GM12878 (cell line): Measurements from ENCODE around the gene FKBP8. TPM values are rescaled to one million over a fixed set of nuclear protein-coding genes. Genes with fewer than 3 reads are reported as not detected.

Experiments
- ATAC-seq: fragments of 200-7000 bp; cut with Tn5 transposase; 3 replicates; pipeline ENCODE4 v1.9.1; 2020; ENCODE audit warnings: mild to moderate bottlenecking, moderate library complexity
- BruUV-seq: library from RNA; stranded (reverse); fragments of 400-500 nt; replicated peaks from 2 replicates; lab custom pipeline; 2021; lab: Mats Ljungman, UMichigan
- CTCF ChIA-PET: fragments of 300-600 bp; sonication (Branson Sonifier 250); formaldehyde crosslinking; extraction: SDS; loops from one replicate; lab custom pipeline; 2021; ENCODE audit warnings: inconsistent platforms; lab: Yijun Ruan, JAX
- POLR2A ChIA-PET: fragments of 350-600 bp; formaldehyde crosslinking; extraction: SDS; loops from one replicate; lab custom pipeline; 2021; ENCODE audit warnings: inconsistent platforms; lab: Charles Lee
- RAD21 ChIA-PET: fragments of 300-600 bp; sonication (Branson Sonifier 250); formaldehyde crosslinking; loops from one replicate; lab custom pipeline; 2023; ENCODE audit warnings: antibody characterized with exemption; ENCODE audit not compliant: unreplicated experiment; lab: Charles Lee
- SMC1A ChIA-PET: fragments of 300-600 bp; sonication (Branson Sonifier 250); formaldehyde crosslinking; loops from one replicate; lab custom pipeline; 2023; ENCODE audit not compliant: unreplicated experiment, uncharacterized antibody; lab: Charles Lee
- DNase-seq: peaks from one replicate; pipeline ENCODE4 v3.0.0-alpha.2; 2011; ENCODE audit warnings: low read depth, low spot score
- FAIRE-seq: peaks from 3 replicates; lab custom pipeline; 2011; peaks lifted over from hg19 to GRCh38; lab: Jason Lieb, UNC
- H2AFZ ChIP-seq: 2 replicates; pipeline ENCODE4 v1.6.0; 2011; ENCODE audit warnings: low read depth, low read length, control low read depth; ENCODE audit not compliant: control insufficient read depth
- H3K27ac ChIP-seq: 2 replicates; pipeline ENCODE4 v1.5.1; 2011; ENCODE audit warnings: control low read depth; ENCODE audit not compliant: control insufficient read depth, insufficient read depth
- H3K27me3 ChIP-seq, 2 experiments: replicated peaks in 1 of 2; 2 replicates each; pipeline versions ENCODE4 v1.6.0 to v1.6.1; 2011; ENCODE audit warnings: low read length in 1 of 2; ENCODE audit not compliant: control insufficient read depth in 2 of 2, insufficient read depth in 2 of 2
- H3K36me3 ChIP-seq, 2 experiments: 2 replicates each; pipeline ENCODE4 v1.5.1; 2011; ENCODE audit warnings: low read length in 1 of 2; ENCODE audit not compliant: control insufficient read depth in 2 of 2, insufficient read depth in 2 of 2
- H3K4me1 ChIP-seq: 2 replicates; pipeline ENCODE4 v1.6.1; 2011; ENCODE audit warnings: mild to moderate bottlenecking, low read length, moderate library complexity, mixed read lengths; ENCODE audit not compliant: control insufficient read depth, insufficient read depth
- H3K4me2 ChIP-seq: 2 replicates; pipeline ENCODE4 v1.6.0; 2011; ENCODE audit warnings: control low read depth; ENCODE audit not compliant: control insufficient read depth, insufficient read depth
- H3K4me3 ChIP-seq: fragments of 200-600 bp; sonication (generic); 2 replicates; pipeline ENCODE4 v1.5.1; 2016
- H3K79me2 ChIP-seq: 2 replicates; pipeline ENCODE4 v1.6.0; 2011; ENCODE audit warnings: low read length; ENCODE audit not compliant: control insufficient read depth, insufficient read depth
- H3K9ac ChIP-seq: 2 replicates; pipeline ENCODE4 v1.8.0; 2011; ENCODE audit warnings: low read length, control low read depth, mixed read lengths; ENCODE audit not compliant: control insufficient read depth, insufficient read depth
- H3K9me3 ChIP-seq: replicated peaks from 3 replicates; pipeline ENCODE4 v1.5.1; 2011; ENCODE audit warnings: mild to moderate bottlenecking, low read length; ENCODE audit not compliant: control insufficient read depth, insufficient read depth
- H4K20me1 ChIP-seq: 2 replicates; pipeline ENCODE4 v1.6.0; 2011; ENCODE audit not compliant: control insufficient read depth, insufficient read depth
- CEBPB ChIP-seq, 2 experiments: fragments of 150-350 bp in 1 of 2; IDR thresholded peaks; 2 replicates each; pipeline ENCODE4 v1.6.1; 2012 to 2014; ENCODE audit warnings: low read depth in 2 of 2, low read length in 2 of 2, borderline replicate concordance in 1 of 2, inconsistent platforms in 1 of 2
- CREM ChIP-seq: IDR thresholded peaks from 2 replicates; pipeline ENCODE4 v1.6.1; 2014; ENCODE audit warnings: antibody characterized with exemption, low read depth
- ESRRA ChIP-seq: IDR thresholded peaks from 2 replicates; pipeline ENCODE4 v1.6.1; 2012; ENCODE audit warnings: mild to moderate bottlenecking, low read length, improper control_type of control experiment
- KDM1A ChIP-seq: fragments of 200-600 bp; sonication (generic); IDR thresholded peaks from 2 replicates; pipeline ENCODE4 v1.6.1; 2016; ENCODE audit warnings: borderline replicate concordance
- RBBP5 ChIP-seq: fragments of 200-600 bp; sonication (generic); conservative IDR thresholded peaks from 2 replicates; pipeline ENCODE4 v1.6.1; 2016
- RELA ChIP-seq: fragments of 450-650 bp; IDR thresholded peaks from 2 replicates; pipeline ENCODE4 v1.8.0; 2014; ENCODE audit warnings: borderline replicate concordance; ENCODE audit not compliant: partially characterized antibody
- RUNX3 ChIP-seq: IDR thresholded peaks from 2 replicates; pipeline ENCODE4 v1.6.1; 2012; ENCODE audit warnings: low read length, inconsistent platforms
- WGBS: methylation state at CpG from one replicate; pipeline ENCODE4 v1.1.6; 2016; ENCODE audit warnings: low lambda C conversion rate; ENCODE audit not compliant: insufficient replicate concordance, insufficient coverage; ENCODE audit errors: missing lambda C conversion rate; 5-methylcytosine and 5-hydroxymethylcytosine counted together
- in situ Hi-C: fragments of 300-500 bp; cut with MboI; formaldehyde crosslinking; loops from 9 replicates; pipeline ENCODE4 v1.14.3; 2018; ENCODE audit warnings: mixed read lengths
- intact Hi-C: fragments of 100-400 bp; cut with micrococcal nuclease; formaldehyde crosslinking; loops from one replicate; pipeline ENCODE4 v1.14.2; 2022; ENCODE audit not compliant: unreplicated experiment
- polyA plus RNA-seq, 11 experiments: library from polyadenylated mRNA; depleted of rRNA in 4 of 11; unstranded in 6 of 11; stranded (reverse) in 5 of 11; fragments of >200 nt; fragmentation: Nextera tagmentation in 4 of 11; fragmentation: Illumina TruSeq in 1 of 11; extraction: Ambion mirVana in 4 of 11; extraction: Trizol in 1 of 11; gene quantifications; 1 replicate in 1 of 11; 2 replicates in 10 of 11; pipeline versions ENCODE4 v1.2.1 to v1.2.3, GENCODE V29; 2011 to 2016; ENCODE audit warnings: inconsistent platforms in 2 of 11, missing spikeins in 2 of 11, low read depth in 1 of 11
- total RNA-seq, 4 experiments: library from RNA; depleted of rRNA in 3 of 4; stranded (reverse); fragments of >200 nt in 3 of 4; fragmentation: Illumina TruSeq in 1 of 4; extraction: Trizol in 1 of 4; gene quantifications; 2 replicates each; pipeline versions ENCODE4 v1.2.1 to v1.2.3, GENCODE V29; 2013 to 2021
- TF ChIP-seq, protein P1 (sequence below): fragments of 450-650 bp; conservative IDR thresholded peaks from 2 replicates; pipeline ENCODE4 v1.6.1; 2017; ENCODE audit warnings: mild to moderate bottlenecking, moderate library complexity
- TF ChIP-seq, protein P2 (sequence below): IDR thresholded peaks from 2 replicates; pipeline ENCODE4 v1.6.1; 2012; ENCODE audit warnings: low read depth, low read length, improper control_type of control experiment
- TF ChIP-seq, protein P3 (sequence below): fragments of 450-650 bp; IDR thresholded peaks from 2 replicates; pipeline ENCODE4 v1.6.1; 2016; ENCODE audit warnings: mild to moderate bottlenecking, moderate library complexity, borderline replicate concordance
- TF ChIP-seq, protein P4 (sequence below): fragments of 450-650 bp; IDR thresholded peaks from 2 replicates; pipeline ENCODE4 v1.6.1; 2017; ENCODE audit warnings: mild to moderate bottlenecking

FKBP8 gene
- total and polyA plus RNA-seq, 10 of the 15 experiments (the other 5 are each of a cell fraction or from before 2014, with no cell fraction given) = 0.13 to 205 (median 95.4) TPM

DNA sequence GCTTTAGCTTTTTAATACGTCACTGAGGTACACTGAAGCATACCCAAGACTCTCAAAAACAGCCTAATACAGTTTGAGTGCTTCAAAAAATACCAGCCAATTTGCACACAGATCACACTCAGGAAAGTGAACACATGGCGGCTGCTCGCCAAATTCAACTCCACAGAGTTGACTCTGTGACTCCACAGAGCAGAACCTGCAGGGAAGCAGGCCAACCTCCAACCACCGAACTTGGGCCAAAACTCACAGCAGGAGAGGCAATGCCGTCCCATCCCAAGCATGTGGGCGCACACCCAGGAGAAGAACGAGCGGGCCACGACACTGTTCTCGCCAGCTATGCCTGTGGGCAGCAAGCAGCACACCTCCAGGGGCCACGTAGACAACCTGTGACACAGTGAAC is 42.6 kb downstream of the FKBP8 start:
- intact Hi-C loops = no loop called here
- BruUV-seq = no TSS peak
- H3K4me3 ChIP-seq = no peak overlapping the region
- 95% methylated on average over 11 of the region's 11 CpGs for WGBS
- DNase-seq = no peak
- CTCF ChIA-PET = interaction anchor here (0.7 kb wide), 1 partner anchor 39 kb away, joined by 3 read pairs; no protein-coding TSS in a partner anchor
- SMC1A ChIA-PET = interaction anchor here (1.0 kb wide), 1 partner anchor 15 kb away, joined by 3 read pairs; no protein-coding TSS in a partner anchor
- peaks cover 1 to 2% of the 10 kb centered on the region in 2 experiments; a peak in 3 of 4 replicates for H3K36me3 ChIP-seq
- H3K4me2 ChIP-seq = no peak overlapping the region
- FAIRE-seq = no peak
- POLR2A ChIA-PET = no interaction called here
- H3K9ac ChIP-seq = no peak overlapping the region
- H3K79me2 ChIP-seq = peaks cover 84% of the 10 kb centered on the region
- H3K9me3 ChIP-seq = no peaks in the 10 kb centered on the region
- TF ChIP-seq RBBP5 (no peak), CEBPB (IDR thresholded peaks at IDR 0.05; ENCODE audit: borderline replicate concordance in 1 of 2, low read depth in 2 of 2, low read length in 2 of 2) (no peak), ESRRA (no peak), KDM1A (no peak), CREM (no peak), RUNX3 (no peak), RELA (no peak)
- TF ChIP-seq, protein P1, sequence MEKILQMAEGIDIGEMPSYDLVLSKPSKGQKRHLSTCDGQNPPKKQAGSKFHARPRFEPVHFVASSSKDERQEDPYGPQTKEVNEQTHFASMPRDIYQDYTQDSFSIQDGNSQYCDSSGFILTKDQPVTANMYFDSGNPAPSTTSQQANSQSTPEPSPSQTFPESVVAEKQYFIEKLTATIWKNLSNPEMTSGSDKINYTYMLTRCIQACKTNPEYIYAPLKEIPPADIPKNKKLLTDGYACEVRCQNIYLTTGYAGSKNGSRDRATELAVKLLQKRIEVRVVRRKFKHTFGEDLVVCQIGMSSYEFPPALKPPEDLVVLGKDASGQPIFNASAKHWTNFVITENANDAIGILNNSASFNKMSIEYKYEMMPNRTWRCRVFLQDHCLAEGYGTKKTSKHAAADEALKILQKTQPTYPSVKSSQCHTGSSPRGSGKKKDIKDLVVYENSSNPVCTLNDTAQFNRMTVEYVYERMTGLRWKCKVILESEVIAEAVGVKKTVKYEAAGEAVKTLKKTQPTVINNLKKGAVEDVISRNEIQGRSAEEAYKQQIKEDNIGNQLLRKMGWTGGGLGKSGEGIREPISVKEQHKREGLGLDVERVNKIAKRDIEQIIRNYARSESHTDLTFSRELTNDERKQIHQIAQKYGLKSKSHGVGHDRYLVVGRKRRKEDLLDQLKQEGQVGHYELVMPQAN = no peak
- TF ChIP-seq, protein P2, sequence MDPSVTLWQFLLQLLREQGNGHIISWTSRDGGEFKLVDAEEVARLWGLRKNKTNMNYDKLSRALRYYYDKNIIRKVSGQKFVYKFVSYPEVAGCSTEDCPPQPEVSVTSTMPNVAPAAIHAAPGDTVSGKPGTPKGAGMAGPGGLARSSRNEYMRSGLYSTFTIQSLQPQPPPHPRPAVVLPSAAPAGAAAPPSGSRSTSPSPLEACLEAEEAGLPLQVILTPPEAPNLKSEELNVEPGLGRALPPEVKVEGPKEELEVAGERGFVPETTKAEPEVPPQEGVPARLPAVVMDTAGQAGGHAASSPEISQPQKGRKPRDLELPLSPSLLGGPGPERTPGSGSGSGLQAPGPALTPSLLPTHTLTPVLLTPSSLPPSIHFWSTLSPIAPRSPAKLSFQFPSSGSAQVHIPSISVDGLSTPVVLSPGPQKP = no peak
- TF ChIP-seq, protein P3, sequence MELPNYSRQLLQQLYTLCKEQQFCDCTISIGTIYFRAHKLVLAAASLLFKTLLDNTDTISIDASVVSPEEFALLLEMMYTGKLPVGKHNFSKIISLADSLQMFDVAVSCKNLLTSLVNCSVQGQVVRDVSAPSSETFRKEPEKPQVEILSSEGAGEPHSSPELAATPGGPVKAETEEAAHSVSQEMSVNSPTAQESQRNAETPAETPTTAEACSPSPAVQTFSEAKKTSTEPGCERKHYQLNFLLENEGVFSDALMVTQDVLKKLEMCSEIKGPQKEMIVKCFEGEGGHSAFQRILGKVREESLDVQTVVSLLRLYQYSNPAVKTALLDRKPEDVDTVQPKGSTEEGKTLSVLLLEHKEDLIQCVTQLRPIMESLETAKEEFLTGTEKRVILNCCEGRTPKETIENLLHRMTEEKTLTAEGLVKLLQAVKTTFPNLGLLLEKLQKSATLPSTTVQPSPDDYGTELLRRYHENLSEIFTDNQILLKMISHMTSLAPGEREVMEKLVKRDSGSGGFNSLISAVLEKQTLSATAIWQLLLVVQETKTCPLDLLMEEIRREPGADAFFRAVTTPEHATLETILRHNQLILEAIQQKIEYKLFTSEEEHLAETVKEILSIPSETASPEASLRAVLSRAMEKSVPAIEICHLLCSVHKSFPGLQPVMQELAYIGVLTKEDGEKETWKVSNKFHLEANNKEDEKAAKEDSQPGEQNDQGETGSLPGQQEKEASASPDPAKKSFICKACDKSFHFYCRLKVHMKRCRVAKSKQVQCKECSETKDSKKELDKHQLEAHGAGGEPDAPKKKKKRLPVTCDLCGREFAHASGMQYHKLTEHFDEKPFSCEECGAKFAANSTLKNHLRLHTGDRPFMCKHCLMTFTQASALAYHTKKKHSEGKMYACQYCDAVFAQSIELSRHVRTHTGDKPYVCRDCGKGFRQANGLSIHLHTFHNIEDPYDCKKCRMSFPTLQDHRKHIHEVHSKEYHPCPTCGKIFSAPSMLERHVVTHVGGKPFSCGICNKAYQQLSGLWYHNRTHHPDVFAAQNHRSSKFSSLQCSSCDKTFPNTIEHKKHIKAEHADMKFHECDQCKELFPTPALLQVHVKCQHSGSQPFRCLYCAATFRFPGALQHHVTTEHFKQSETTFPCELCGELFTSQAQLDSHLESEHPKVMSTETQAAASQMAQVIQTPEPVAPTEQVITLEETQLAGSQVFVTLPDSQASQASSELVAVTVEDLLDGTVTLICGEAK = no peak
- TF ChIP-seq, protein P4, sequence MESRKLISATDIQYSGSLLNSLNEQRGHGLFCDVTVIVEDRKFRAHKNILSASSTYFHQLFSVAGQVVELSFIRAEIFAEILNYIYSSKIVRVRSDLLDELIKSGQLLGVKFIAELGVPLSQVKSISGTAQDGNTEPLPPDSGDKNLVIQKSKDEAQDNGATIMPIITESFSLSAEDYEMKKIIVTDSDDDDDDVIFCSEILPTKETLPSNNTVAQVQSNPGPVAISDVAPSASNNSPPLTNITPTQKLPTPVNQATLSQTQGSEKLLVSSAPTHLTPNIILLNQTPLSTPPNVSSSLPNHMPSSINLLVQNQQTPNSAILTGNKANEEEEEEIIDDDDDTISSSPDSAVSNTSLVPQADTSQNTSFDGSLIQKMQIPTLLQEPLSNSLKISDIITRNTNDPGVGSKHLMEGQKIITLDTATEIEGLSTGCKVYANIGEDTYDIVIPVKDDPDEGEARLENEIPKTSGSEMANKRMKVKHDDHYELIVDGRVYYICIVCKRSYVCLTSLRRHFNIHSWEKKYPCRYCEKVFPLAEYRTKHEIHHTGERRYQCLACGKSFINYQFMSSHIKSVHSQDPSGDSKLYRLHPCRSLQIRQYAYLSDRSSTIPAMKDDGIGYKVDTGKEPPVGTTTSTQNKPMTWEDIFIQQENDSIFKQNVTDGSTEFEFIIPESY = no peak
- ATAC-seq = no peak
- peaks cover 54% of the 10 kb centered on the region for H3K4me1 ChIP-seq
- no peak overlapping the region for H2AFZ ChIP-seq
- no peaks in the 10 kb centered on the region for H3K27me3 ChIP-seq
- peaks cover 23% of the 10 kb centered on the region for H4K20me1 ChIP-seq
- in situ Hi-C loops = no loop called here
- no peak overlapping the region for H3K27ac ChIP-seq
- RAD21 ChIA-PET = no interaction called here
